Testis (tissue), 3 donors: ENCODE measurements around the gene RNF167. TPM values are rescaled to one million over a fixed set of nuclear protein-coding genes. Genes with fewer than 3 reads are reported as not detected.
"Not testable (repeated sequence)": the region's sequence is repeated elsewhere in the genome, so short reads cannot be mapped to it uniquely, and the experiment has no call there.

ENCODE experiments used
- DNase-seq: peaks from one replicate; pipeline ENCODE4 v3.0.0-alpha.2; 2019
- H3K27ac ChIP-seq, 2 donors: fragments of 200-600 bp; sonication (generic); one replicate each; pipeline ENCODE4 v1.5.1; 2019
- H3K27me3 ChIP-seq: fragments of 200-600 bp; sonication (generic); one replicate; pipeline ENCODE4 v1.5.1; 2019
- H3K36me3 ChIP-seq: fragments of 200-600 bp; sonication (generic); one replicate; pipeline ENCODE4 v1.5.1; 2017; ENCODE audit warnings: low read depth; ENCODE audit errors: missing control alignments
- H3K4me1 ChIP-seq: fragments of 200-600 bp; sonication (generic); one replicate; pipeline ENCODE4 v1.5.1; 2019
- H3K4me3 ChIP-seq, 2 donors: fragments of 200-600 bp; sonication (generic); one replicate each; pipeline ENCODE4 v1.5.1; 2017 to 2019
- H3K9me3 ChIP-seq: fragments of 200-600 bp; sonication (generic); one replicate; pipeline ENCODE4 v1.5.1; 2017
- POLR2A ChIP-seq: fragments of 450-650 bp; IDR thresholded peaks from one replicate; pipeline ENCODE4 v1.6.1; 2017; ENCODE audit warnings: antibody characterized with exemption, mild to moderate bottlenecking, moderate library complexity
- WGBS, 2 donors: methylation state at CpG; one replicate each; pipeline ENCODE4 v1.1.5; 2018; 5-methylcytosine and 5-hydroxymethylcytosine counted together
- intact Hi-C: fragments of 100-400 bp; cut with DNase I; formaldehyde crosslinking; loops from one replicate; pipeline ENCODE4 v1.15.1; 2023; ENCODE audit warnings: low total_unique reads
- polyA plus RNA-seq: library from polyadenylated mRNA; stranded (reverse); fragments of 350-450 nt; fragmentation: Illumina TruSeq; extraction: RNeasy Lipid Tissue Mini Kit (QIAGEN cat#74804); gene quantifications from one replicate; pipeline ENCODE4 v1.2.3, GENCODE V29; 2014; ENCODE audit warnings: low read depth, low replicate concordance; ENCODE audit not compliant: insufficient read depth
- total RNA-seq, 2 donors: library from RNA; depleted of rRNA; stranded (reverse); fragments of >200 nt; gene quantifications; one replicate each; pipeline ENCODE4 v1.2.3, GENCODE V29; 2016
- TF ChIP-seq, protein P1 (sequence below), 3 experiments: fragments of 450-650 bp in 2 of 3; fragments of 200-600 bp in 1 of 3; sonication (generic) in 1 of 3; IDR thresholded peaks; one replicate each; pipeline ENCODE4 v1.5.1; 2016 to 2019; ENCODE audit warnings: antibody characterized with exemption in 3 of 3, mild to moderate bottlenecking in 2 of 3, moderate library complexity in 1 of 3

Gene RNF167
- total and polyA plus RNA-seq, 3 donors from 2014 or later, result 110 to 211 (median 111) TPM

DNA sequence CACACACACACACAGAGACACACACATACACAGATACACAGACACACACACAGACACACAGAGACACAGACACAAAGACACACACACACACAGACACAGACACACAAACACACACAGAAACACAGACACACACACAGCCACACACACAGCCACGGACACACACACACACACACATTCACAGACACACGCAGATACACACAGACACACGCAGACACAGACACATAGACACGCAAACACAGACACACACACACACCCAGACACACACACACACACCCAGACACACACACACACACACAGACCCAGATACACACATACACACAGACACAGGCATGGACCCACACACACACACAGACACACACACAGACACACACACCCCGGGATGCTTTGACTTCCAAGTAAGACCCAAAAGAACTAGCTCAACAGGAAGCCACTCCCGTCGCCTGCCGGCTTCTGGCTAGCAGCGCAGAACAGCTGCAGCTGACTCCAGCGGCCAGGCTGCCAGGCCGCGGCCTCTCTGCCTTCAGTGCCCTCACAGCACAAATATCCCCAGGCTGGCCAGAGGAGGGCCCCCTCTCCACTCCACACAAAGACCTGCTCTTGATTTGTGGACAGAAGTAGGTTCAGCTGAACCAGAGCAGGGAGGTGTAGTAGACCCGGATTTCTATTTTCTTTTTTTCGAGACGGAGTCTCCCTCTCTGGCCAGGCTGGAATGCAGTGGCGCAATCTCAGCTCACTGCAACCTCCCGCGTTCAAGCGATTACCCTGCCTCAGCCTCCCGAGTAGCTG lies 31.2 kb upstream of the RNF167 start:
- DNase-seq, result peak; percentile 91
- no peak for TF ChIP-seq POLR2A
- TF ChIP-seq, protein P1, sequence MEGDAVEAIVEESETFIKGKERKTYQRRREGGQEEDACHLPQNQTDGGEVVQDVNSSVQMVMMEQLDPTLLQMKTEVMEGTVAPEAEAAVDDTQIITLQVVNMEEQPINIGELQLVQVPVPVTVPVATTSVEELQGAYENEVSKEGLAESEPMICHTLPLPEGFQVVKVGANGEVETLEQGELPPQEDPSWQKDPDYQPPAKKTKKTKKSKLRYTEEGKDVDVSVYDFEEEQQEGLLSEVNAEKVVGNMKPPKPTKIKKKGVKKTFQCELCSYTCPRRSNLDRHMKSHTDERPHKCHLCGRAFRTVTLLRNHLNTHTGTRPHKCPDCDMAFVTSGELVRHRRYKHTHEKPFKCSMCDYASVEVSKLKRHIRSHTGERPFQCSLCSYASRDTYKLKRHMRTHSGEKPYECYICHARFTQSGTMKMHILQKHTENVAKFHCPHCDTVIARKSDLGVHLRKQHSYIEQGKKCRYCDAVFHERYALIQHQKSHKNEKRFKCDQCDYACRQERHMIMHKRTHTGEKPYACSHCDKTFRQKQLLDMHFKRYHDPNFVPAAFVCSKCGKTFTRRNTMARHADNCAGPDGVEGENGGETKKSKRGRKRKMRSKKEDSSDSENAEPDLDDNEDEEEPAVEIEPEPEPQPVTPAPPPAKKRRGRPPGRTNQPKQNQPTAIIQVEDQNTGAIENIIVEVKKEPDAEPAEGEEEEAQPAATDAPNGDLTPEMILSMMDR (IDR thresholded peaks at IDR 0.05), result peak; percentile 57 to 87 (median 82)
- H3K27ac ChIP-seq, result peak overlapping the region in 1 of 2 donors; percentile 55
- no peaks in the 10 kb centered on the region for H3K9me3 ChIP-seq
- 17 to 46% methylated on average over 16 to 20 of the region's 20 CpGs for WGBS, 2 donors
- intact Hi-C loops, result no loop called here
- no peak overlapping the region for H3K4me3 ChIP-seq
- no peaks in the 10 kb centered on the region for H3K27me3 ChIP-seq
- H3K36me3 ChIP-seq, result no peaks in the 10 kb centered on the region
- peaks cover 7% of the 10 kb centered on the region for H3K4me1 ChIP-seq

DNA sequence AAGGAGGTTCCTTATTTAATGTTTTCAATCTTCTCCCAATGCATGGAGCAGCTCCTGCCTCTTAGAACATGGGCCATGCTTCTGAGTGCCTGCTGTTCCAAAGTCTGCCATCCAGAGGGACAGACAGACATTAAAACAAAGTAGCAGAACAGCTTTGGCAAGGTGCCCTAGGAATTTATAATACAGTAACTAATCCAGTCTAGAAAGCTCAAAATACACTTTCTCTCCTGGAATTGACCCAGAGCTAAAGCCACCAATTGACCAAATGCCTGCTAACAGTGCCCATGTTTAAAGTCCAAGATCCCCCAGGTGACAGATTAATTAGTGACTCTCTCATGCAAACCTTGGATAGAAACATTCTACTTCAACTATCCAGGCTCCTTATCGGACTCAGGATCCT lies 26.1 kb upstream of the RNF167 start:
- Histone ChIP-seq H3K4me3 (no peak overlapping the region), H3K27me3 (no peaks in the 10 kb centered on the region), H3K4me1 (peaks cover 8% of the 10 kb centered on the region), H3K27ac (no peak overlapping the region), H3K9me3 (no peaks in the 10 kb centered on the region), H3K36me3 (no peaks in the 10 kb centered on the region)
- TF ChIP-seq, protein P1 (IDR thresholded peaks at IDR 0.05), result no peak
- TF ChIP-seq POLR2A, result no peak
- intact Hi-C loops, result no loop called here
- DNase-seq, result peak; percentile 79
- 82 to 86% methylated on average over 1 of the region's 1 CpG for WGBS, 2 donors

DNA sequence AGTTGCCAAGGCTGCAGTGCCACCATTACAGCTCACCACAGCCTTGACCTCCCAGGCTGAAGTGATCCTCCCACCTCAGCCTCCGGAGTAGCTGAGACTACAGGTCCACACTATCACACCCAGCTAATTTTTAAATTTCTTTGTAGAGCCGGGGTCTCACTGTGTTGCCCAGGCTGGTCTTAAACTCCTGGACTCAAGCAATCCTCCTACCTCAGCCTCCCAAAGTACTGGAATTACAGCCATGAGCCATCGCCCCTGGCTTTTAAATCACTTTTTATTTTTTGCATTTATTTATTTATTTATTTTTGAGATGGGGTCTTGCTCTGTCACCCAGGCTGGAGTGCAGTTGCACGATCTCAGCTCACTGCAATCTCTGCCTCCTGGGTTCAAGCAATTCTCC lies 25.5 kb upstream of the RNF167 start:
- H3K4me3 ChIP-seq, H3K36me3 ChIP-seq, H3K27ac ChIP-seq, H3K4me1 ChIP-seq, DNase-seq, H3K27me3 ChIP-seq, intact Hi-C loops, H3K9me3 ChIP-seq: not testable (repeated sequence)
- 75 to 82% methylated on average over 4 of the region's 4 CpGs for WGBS, 2 donors

DNA sequence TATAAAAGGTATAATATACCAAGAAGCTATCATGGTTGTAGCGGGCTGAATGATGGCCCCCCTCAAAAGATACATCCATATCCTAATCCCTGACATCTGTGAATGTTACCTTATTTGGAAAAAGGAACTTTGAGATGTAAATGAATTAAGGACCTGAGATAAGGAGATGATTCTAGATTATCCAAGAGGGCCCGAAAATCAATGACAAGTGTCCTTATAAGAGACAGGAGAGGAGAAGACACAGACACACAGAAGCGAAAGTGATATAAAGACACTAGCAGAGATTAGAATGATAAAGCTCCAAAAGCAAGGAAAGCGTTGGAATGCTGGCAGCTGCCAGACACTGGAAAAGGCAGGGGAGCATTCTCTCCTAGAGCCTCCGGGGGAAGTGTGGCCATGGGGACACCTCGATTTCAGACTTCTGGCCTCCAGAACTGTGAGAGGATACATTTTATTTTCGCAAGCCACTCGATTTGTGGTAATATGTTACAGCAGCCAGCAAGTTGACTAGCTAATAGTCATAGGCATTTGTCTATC lies 20.5 kb upstream of the RNF167 start:
- intact Hi-C loops, result no loop called here
- TF ChIP-seq POLR2A, result no peak
- TF ChIP-seq, protein P1 (IDR thresholded peaks at IDR 0.05), result no peak
- WGBS, 2 donors, result 71 to 73% methylated on average over 8 of the region's 8 CpGs
- H3K9me3 ChIP-seq, result no peaks in the 10 kb centered on the region
- no peak for DNase-seq
- no peaks in the 10 kb centered on the region for H3K36me3 ChIP-seq
- no peak overlapping the region for H3K4me3 ChIP-seq
- H3K27me3 ChIP-seq, result no peaks in the 10 kb centered on the region
- no peak overlapping the region for H3K27ac ChIP-seq
- H3K4me1 ChIP-seq, result peaks cover 3% of the 10 kb centered on the region

DNA sequence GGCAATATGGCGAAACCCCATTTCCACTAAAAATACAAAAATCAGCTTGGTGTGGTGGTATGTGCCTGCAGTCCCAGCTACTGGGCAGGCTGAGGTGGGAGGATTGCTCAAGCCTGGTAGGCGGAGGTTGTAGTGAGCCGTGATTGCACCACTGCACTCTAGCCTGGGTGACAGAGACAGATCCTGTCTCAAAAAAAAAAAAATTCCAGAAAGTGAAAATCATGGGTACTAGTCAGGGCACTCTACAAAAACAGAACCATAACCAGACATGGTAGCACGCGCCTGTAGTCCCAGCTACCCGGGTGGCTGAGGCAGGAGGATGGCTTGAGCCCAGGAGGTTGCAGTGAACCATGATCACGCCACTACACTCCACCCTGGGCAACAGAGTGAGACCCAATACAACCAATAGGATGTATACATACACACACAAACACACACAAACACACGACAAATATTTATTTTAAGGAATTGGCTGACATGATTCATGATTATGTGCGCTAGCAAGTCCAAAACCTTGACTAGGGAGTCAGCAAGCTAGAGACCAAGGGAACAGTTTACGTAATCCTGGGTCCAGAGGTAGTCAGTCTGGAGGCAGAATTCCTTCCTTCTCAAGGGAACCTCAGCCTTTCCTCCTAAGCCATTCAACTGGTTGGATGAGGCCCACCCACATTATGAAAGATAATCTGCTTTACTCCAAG lies 19.6 kb upstream of the RNF167 start:
- no peaks in the 10 kb centered on the region for H3K9me3 ChIP-seq
- TF ChIP-seq, protein P1 (IDR thresholded peaks at IDR 0.05), result no peak
- no peak for TF ChIP-seq POLR2A
- H3K4me1 ChIP-seq, result peaks cover 3% of the 10 kb centered on the region
- H3K27me3 ChIP-seq, result no peaks in the 10 kb centered on the region
- 85 to 87% methylated on average over 9 to 10 of the region's 10 CpGs for WGBS, 2 donors
- intact Hi-C loops, result no loop called here
- no peaks in the 10 kb centered on the region for H3K36me3 ChIP-seq
- H3K27ac ChIP-seq, result no peak overlapping the region
- DNase-seq, result no peak
- no peak overlapping the region for H3K4me3 ChIP-seq
